ELF-1 (cell line): ENCODE results near the gene UNC5B.

Experiments used
- DNase-seq: peaks from one replicate; pipeline ENCODE4 v3.0.0-alpha.2; 2016; ENCODE audit warnings: low read depth, low spot score

Gene UNC5B

GRCh38 chr10:71299071-71299785 is 86.9 kb downstream of the UNC5B start:
- no peak for DNase-seq

GRCh38 chr10:71300555-71301370 is 88.4 kb downstream of the UNC5B start:
- DNase-seq: no peak

GRCh38 chr10:71301371-71301916 is 89.1 kb downstream of the UNC5B start:
- DNase-seq: no peak

GRCh38 chr10:71302451-71302850 is 90.1 kb downstream of the UNC5B start:
- DNase-seq: no peak

- no peak for DNase-seq
Observed at GRCh38 chr10:71302874-71303568, 90.7 kb downstream of the UNC5B start.

- DNase-seq: no peak
Observed at GRCh38 chr10:71303569-71303907, 91.2 kb downstream of the UNC5B start.

- DNase-seq: no peak
Observed at GRCh38 chr10:71304914-71305313, 92.5 kb downstream of the UNC5B start.

GRCh38 chr10:71306979-71307378 is 94.6 kb downstream of the UNC5B start:
- DNase-seq: no peak

GRCh38 chr10:71307469-71308085 is 95.2 kb downstream of the UNC5B start:
- DNase-seq: no peak

GRCh38 chr10:71308244-71308643 is 95.9 kb downstream of the UNC5B start:
- no peak for DNase-seq

- DNase-seq: no peak
Observed at GRCh38 chr10:71308985-71309384, 96.6 kb downstream of the UNC5B start.

- no peak for DNase-seq
Observed at GRCh38 chr10:71309919-71310318, 97.5 kb downstream of the UNC5B start.

- no peak for DNase-seq
Observed at GRCh38 chr10:71312220-71312619, 99.8 kb downstream of the UNC5B start.

GRCh38 chr10:71312811-71313789 is 100.7 kb downstream of the UNC5B start:
- DNase-seq: no peak

- DNase-seq: no peak
Observed at GRCh38 chr10:71314028-71314693, 101.8 kb downstream of the UNC5B start.

GRCh38 chr10:71314694-71315225 is 102.4 kb downstream of the UNC5B start:
- no peak for DNase-seq

- no peak for DNase-seq
Observed at GRCh38 chr10:71316056-71316785, 103.9 kb downstream of the UNC5B start.

GRCh38 chr10:71316786-71317160 is 104.4 kb downstream of the UNC5B start:
- no peak for DNase-seq

GRCh38 chr10:71317739-71318138 is 105.4 kb downstream of the UNC5B start:
- DNase-seq: no peak
